H1 (cell line): ENCODE results near the gene BBS4. TPM values are rescaled to one million over a fixed set of nuclear protein-coding genes. Genes with fewer than 3 reads are reported as not detected.
A peak's percentile ranks its signal among the peaks of the same experiment; 100 is the strongest.

Source experiments
- CTCF ChIA-PET: fragments of 300-600 bp; sonication (Branson Sonifier 250); formaldehyde crosslinking; loops from one replicate; lab custom pipeline; 2021; ENCODE audit not compliant: partially characterized antibody; lab: Charles Lee
- POLR2A ChIA-PET: fragments of 300-600 bp; sonication (Branson Sonifier 250); formaldehyde crosslinking; loops from one replicate; lab custom pipeline; 2021; ENCODE audit warnings: inconsistent platforms; ENCODE audit not compliant: partially characterized antibody; lab: Charles Lee
- DNase-seq, 2 experiments: peaks; one replicate each; pipeline versions ENCODE4 v3.0.0 to v3.0.0-alpha.2; 2010 to 2022; ENCODE audit warnings: low spot score in 2 of 2, low read depth in 1 of 2, mixed read lengths in 1 of 2
- FAIRE-seq: peaks from 2 replicates; lab custom pipeline; 2011; peaks lifted over from hg19 to GRCh38; lab: Jason Lieb, UNC
- H2AFZ ChIP-seq: 2 replicates; pipeline ENCODE4 v1.8.1; 2012; ENCODE audit warnings: low read length, inconsistent platforms
- H2AK5ac ChIP-seq: 2 replicates; pipeline ENCODE4 v1.6.1; 2013; ENCODE audit warnings: low read depth, low read length
- H2BK120ac ChIP-seq: replicated peaks from 2 replicates; pipeline ENCODE3; 2013; ENCODE audit warnings: low read depth, low read length, inconsistent platforms
- H2BK12ac ChIP-seq: 2 replicates; pipeline ENCODE4 v1.6.1; 2013; ENCODE audit warnings: low read depth, low read length
- H2BK15ac ChIP-seq: 2 replicates; pipeline ENCODE4 v1.6.1; 2013; ENCODE audit warnings: low read length
- H2BK20ac ChIP-seq: 2 replicates; pipeline ENCODE4 v1.6.1; 2013; ENCODE audit warnings: low read length
- H2BK5ac ChIP-seq: 2 replicates; pipeline ENCODE4 v1.6.1; 2013; ENCODE audit warnings: low read depth, low read length
- H3K14ac ChIP-seq: 2 replicates; pipeline ENCODE4 v1.6.1; 2013; ENCODE audit warnings: inconsistent platforms; ENCODE audit not compliant: insufficient read length
- H3K18ac ChIP-seq: 2 replicates; pipeline ENCODE4 v1.6.1; 2013; ENCODE audit warnings: low read length; ENCODE audit errors: extremely low read depth
- H3K23ac ChIP-seq: 2 replicates; pipeline ENCODE4 v1.6.1; 2013; ENCODE audit warnings: inconsistent platforms; ENCODE audit not compliant: insufficient read length
- H3K23me2 ChIP-seq: 2 replicates; pipeline ENCODE4 v1.6.1; 2013; ENCODE audit warnings: low read depth, low read length
- H3K27ac ChIP-seq: 2 replicates; pipeline ENCODE4 v1.6.1; 2011; ENCODE audit warnings: low read depth, low read length, inconsistent platforms
- H3K27me3 ChIP-seq, 4 experiments: replicated peaks in 1 of 4; 1 replicate in 1 of 4; 2 replicates in 3 of 4; pipeline versions ENCODE4 v1.6.1 to v1.8.1; 2011 to 2013; ENCODE audit warnings: low read length in 3 of 4, mild to moderate bottlenecking in 3 of 4, inconsistent platforms in 2 of 4, mixed read lengths in 2 of 4, moderate library complexity in 1 of 4; ENCODE audit not compliant: control insufficient read depth in 3 of 4, insufficient read depth in 3 of 4; ENCODE audit errors: extremely low read depth in 1 of 4
- H3K36me3 ChIP-seq, 4 experiments: 2 replicates each; pipeline versions ENCODE4 v1.6.1 to v1.8.1; 2011 to 2013; ENCODE audit warnings: mild to moderate bottlenecking in 4 of 4, low read length in 3 of 4, moderate library complexity in 2 of 4, control low read depth in 1 of 4, inconsistent platforms in 1 of 4; ENCODE audit not compliant: insufficient read depth in 4 of 4, control insufficient read depth in 2 of 4
- H3K4ac ChIP-seq: replicated peaks from 2 replicates; pipeline ENCODE3; 2013; ENCODE audit warnings: low read length, low read depth, mixed read lengths, inconsistent platforms; ENCODE audit not compliant: insufficient read length
- H3K4me1 ChIP-seq, 4 experiments: replicated peaks in 1 of 4; 1 replicate in 1 of 4; 2 replicates in 3 of 4; pipeline versions ENCODE4 v1.6.1 to v1.8.1; 2011 to 2013; ENCODE audit warnings: low read length in 3 of 4, inconsistent platforms in 2 of 4, mixed read lengths in 1 of 4; ENCODE audit not compliant: insufficient read depth in 4 of 4, control insufficient read depth in 3 of 4
- H3K4me2 ChIP-seq, 2 experiments: 2 replicates each; pipeline versions ENCODE4 v1.6.1 to v1.8.1; 2011 to 2013; ENCODE audit warnings: low read depth in 2 of 2, low read length in 2 of 2, control low read depth in 1 of 2, inconsistent platforms in 1 of 2, mild to moderate bottlenecking in 1 of 2; ENCODE audit not compliant: insufficient read depth in 1 of 2
- H3K4me3 ChIP-seq, 4 experiments: fragments of 200-600, 300-600 bp in 1 of 4; sonication (generic), shearing (Covaris generic), sonication (Bioruptor Twin) in 1 of 4; 2 replicates each; pipeline versions ENCODE4 v1.5.1 to v1.8.1; 2011 to 2016; ENCODE audit warnings: low read length in 4 of 4, low read depth in 3 of 4, control low read depth in 2 of 4, inconsistent platforms in 2 of 4, mild to moderate bottlenecking in 2 of 4, mixed read lengths in 1 of 4, moderate library complexity in 1 of 4; ENCODE audit not compliant: insufficient read depth in 2 of 4; ENCODE audit errors: extremely low read depth in 1 of 4
- H3K56ac ChIP-seq: replicated peaks from 2 replicates; pipeline ENCODE3; 2013; ENCODE audit warnings: low read depth, mild to moderate bottlenecking, mixed read lengths, low read length, inconsistent platforms; ENCODE audit not compliant: insufficient read length
- H3K79me1 ChIP-seq: 2 replicates; pipeline ENCODE4 v1.6.1; 2013; ENCODE audit warnings: low read depth, low read length, control low read depth
- H3K79me2 ChIP-seq, 2 experiments: 2 replicates each; pipeline versions ENCODE4 v1.6.1 to v1.8.1; 2012 to 2013; ENCODE audit warnings: low read length in 2 of 2, mild to moderate bottlenecking in 2 of 2, inconsistent platforms in 1 of 2; ENCODE audit not compliant: insufficient read depth in 2 of 2, control insufficient read depth in 1 of 2
- H3K9ac ChIP-seq, 4 experiments: replicated peaks in 1 of 4; 1 replicate in 1 of 4; 2 replicates in 3 of 4; pipeline versions ENCODE4 v1.6.1 to v1.8.1; 2011 to 2013; ENCODE audit warnings: low read depth in 3 of 4, low read length in 3 of 4, control low read depth in 2 of 4, mild to moderate bottlenecking in 2 of 4, moderate library complexity in 2 of 4, inconsistent platforms in 1 of 4; ENCODE audit errors: extremely low read depth in 1 of 4
- H3K9me3 ChIP-seq, 2 experiments: 2 replicates each; pipeline versions ENCODE4 v1.6.1 to v1.8.1; 2012 to 2013; ENCODE audit warnings: mild to moderate bottlenecking in 2 of 2, moderate library complexity in 2 of 2, control low read depth in 1 of 2, inconsistent platforms in 1 of 2, low read depth in 1 of 2, low read length in 1 of 2, mixed read lengths in 1 of 2; ENCODE audit not compliant: insufficient read depth in 2 of 2
- H4K20me1 ChIP-seq, 2 experiments: replicated peaks in 1 of 2; 2 replicates each; pipeline versions ENCODE3 to v1.8.1; 2011 to 2013; ENCODE audit warnings: inconsistent platforms in 2 of 2, low read length in 2 of 2, mild to moderate bottlenecking in 1 of 2; ENCODE audit not compliant: insufficient read depth in 2 of 2, control insufficient read depth in 1 of 2
- H4K5ac ChIP-seq: 2 replicates; pipeline ENCODE4 v1.6.1; 2013; ENCODE audit warnings: low read length, low read depth, mixed read lengths, inconsistent platforms; ENCODE audit not compliant: insufficient read length
- H4K8ac ChIP-seq: 2 replicates; pipeline ENCODE4 v1.8.0; 2013; ENCODE audit warnings: mild to moderate bottlenecking, moderate library complexity, low read length, inconsistent platforms; ENCODE audit not compliant: insufficient read depth; ENCODE audit errors: extremely low read depth
- H4K91ac ChIP-seq: replicated peaks from 2 replicates; pipeline ENCODE3; 2013; ENCODE audit warnings: low read length, mixed read lengths, inconsistent platforms; ENCODE audit not compliant: insufficient read length
- EZH2 ChIP-seq: fragments of 200-600 bp; sonication (generic); IDR thresholded peaks from 2 replicates; pipeline ENCODE4 v1.7.1; 2012; ENCODE audit warnings: low read depth, mild to moderate bottlenecking, moderate library complexity, low read length, inconsistent platforms; ENCODE audit not compliant: severe bottlenecking
- HDAC2 ChIP-seq, 2 experiments: fragments of 300-600 bp in 1 of 2; sonication (generic) in 1 of 2; IDR thresholded peaks; 2 replicates each; pipeline ENCODE4 v1.6.1; 2011 to 2012; ENCODE audit warnings: low read depth in 2 of 2, low read length in 2 of 2, mild to moderate bottlenecking in 2 of 2, moderate library complexity in 2 of 2, borderline replicate concordance in 1 of 2, inconsistent platforms in 1 of 2
- WGBS, 2 experiments: shearing (Covaris generic) in 1 of 2; methylation state at CpG; one replicate each; pipeline versions ENCODE4 v1.1.6 to v1.1.7; 2013 to 2015; ENCODE audit warnings: low lambda C conversion rate in 2 of 2, mixed read lengths in 2 of 2, inconsistent platforms in 1 of 2, low coverage in 1 of 2, missing lambda C conversion rate in 1 of 2; ENCODE audit not compliant: insufficient replicate concordance in 2 of 2, insufficient coverage in 1 of 2, insufficient read length in 1 of 2; ENCODE audit errors: extremely low coverage in 1 of 2, missing lambda C conversion rate in 1 of 2; 5-methylcytosine and 5-hydroxymethylcytosine counted together
- polyA plus RNA-seq, 7 experiments: library from polyadenylated mRNA; depleted of rRNA in 3 of 7; stranded (reverse) in 5 of 7; unstranded in 2 of 7; fragments of >200 nt in 5 of 7; fragments of 200-250 nt in 2 of 7; gene quantifications; 1 replicate in 5 of 7; 2 replicates in 1 of 7; 4 replicates in 1 of 7; pipeline versions ENCODE4 v1.2.1 to v1.2.3, GENCODE V29; 2011 to 2013; ENCODE audit warnings: missing spikeins in 2 of 7, mixed read lengths in 2 of 7
- total RNA-seq: library from RNA; stranded (reverse); fragmentation: NEBNext Ultra II Directional; extraction: Animal tissue kit (Norgen Biotek cat#: 25700); gene quantifications from 2 replicates; pipeline ENCODE4 v1.2.1, GENCODE V29; 2021

BBS4 gene
- total and polyA plus RNA-seq, 2 of the 8 experiments (the other 6 are each of a cell fraction or from before 2014, with no cell fraction given): 17.4 to 24.1 TPM

DNA sequence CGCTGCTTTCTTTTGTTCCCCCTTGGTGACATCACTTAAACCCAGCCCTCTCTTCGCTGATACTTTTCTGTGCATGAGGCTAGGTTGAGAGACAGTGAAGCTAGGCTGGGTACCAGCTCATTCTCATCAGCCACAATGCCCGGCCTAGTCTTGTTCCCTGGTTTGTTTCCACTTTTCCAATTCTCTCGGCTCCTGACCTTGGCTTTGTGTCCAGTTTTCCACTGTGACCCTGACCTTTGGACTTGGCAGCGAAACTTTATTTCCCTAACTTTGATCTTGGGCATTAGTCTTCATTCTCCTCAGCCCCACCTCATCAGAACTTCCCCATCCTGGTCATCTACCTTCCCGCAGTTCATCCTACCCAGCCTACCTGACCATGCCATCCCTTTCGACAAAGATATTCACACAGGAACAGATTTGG, 98.5 kb downstream of the BBS4 start:
- no peak overlapping the region for H3K56ac ChIP-seq
- WGBS, 2 experiments: 67% methylated on average over 7 of the region's 7 CpGs; no CpG with 5 or more reads in 1 of the 2 experiments
- H3K27me3 ChIP-seq: no peaks in the 10 kb centered on the region
- DNase-seq: peak in 1 of 2 experiments; percentile 51
- H2AK5ac ChIP-seq: no peak overlapping the region
- H4K91ac ChIP-seq: no peak overlapping the region
- no peak overlapping the region for H2BK20ac ChIP-seq
- H3K9me3 ChIP-seq: no peaks in the 10 kb centered on the region
- TF ChIP-seq EZH2 (peak; percentile 27), HDAC2 (IDR thresholded peaks at IDR 0.05; ENCODE audit: borderline replicate concordance in 1 of 2, low read depth in 2 of 2, low read length in 2 of 2) (no peak)
- TF ChIP-seq, all 59 proteins: peak for 1
- H3K23me2 ChIP-seq: peaks cover 6% of the 10 kb centered on the region
- peaks cover 0 to 8% (median 2%) of the 10 kb centered on the region in 4 experiments; a peak in 3 of 7 replicates for H3K4me1 ChIP-seq
- no peak overlapping the region for H3K23ac ChIP-seq
- no peak overlapping the region for H3K4ac ChIP-seq
- H3K14ac ChIP-seq: no peak overlapping the region
- FAIRE-seq: no peak
- peak overlapping the region; percentile 1; the same call in 1 of the 2 replicates for H2BK5ac ChIP-seq
- no peaks in the 10 kb centered on the region; the same call in 1 of the 2 replicates for H3K79me1 ChIP-seq
- no peak overlapping the region for H2BK120ac ChIP-seq
- H3K9ac ChIP-seq: peak overlapping the region in 3 of 4 experiments; percentile 4 to 92 (median 73); a peak in 5 of 7 replicates
- POLR2A ChIA-PET: interaction anchor here (3.3 kb wide), 1 partner anchor 11 kb away, joined by 11 read pairs; no protein-coding TSS in a partner anchor
- CTCF ChIA-PET: interaction anchor here (0.7 to 2.0 kb wide), 10 partner anchors 11 to 730 kb away, joined by 3 to 21 read pairs (median 3); no protein-coding TSS in a partner anchor
- H4K8ac ChIP-seq: no peak overlapping the region
- peak overlapping the region; percentile 79 to 98 (median 89); a peak in 7 of 8 replicates for H3K4me3 ChIP-seq
- peak overlapping the region; percentile 88 to 96 for H3K4me2 ChIP-seq
- no peak overlapping the region for H2BK12ac ChIP-seq
- no peak overlapping the region for H3K18ac ChIP-seq
- peak overlapping the region; percentile 89 for H2AFZ ChIP-seq
- H2BK15ac ChIP-seq: 0 out of 2 replicates have a peak overlapping the region, but pooled peaks have one; percentile 46
- no peaks in the 10 kb centered on the region for H3K36me3 ChIP-seq
- peaks cover 0 to 1% of the 10 kb centered on the region in 2 experiments for H4K20me1 ChIP-seq
- no peak overlapping the region for H3K27ac ChIP-seq
- peaks cover 0 to 36% of the 10 kb centered on the region in 2 experiments; a peak in 3 of 4 replicates for H3K79me2 ChIP-seq
- peak overlapping the region; percentile 1 for H4K5ac ChIP-seq
